Thymus (tissue), 14 donors: ENCODE data around the gene NEDD1. TPM values are rescaled to one million over a fixed set of nuclear protein-coding genes. Genes with fewer than 3 reads are reported as not detected.

Experiments
- DNase-seq, 9 donors: peaks; one replicate each; pipeline ENCODE4 v3.0.0-alpha.2; 2013; ENCODE audit warnings: low spot score in 9 of 9, low read depth in 6 of 9, missing footprints in 1 of 9
- H3K27ac ChIP-seq, 2 donors: one replicate each; pipeline ENCODE4 v1.5.1; 2013; ENCODE audit warnings: control low read depth in 1 of 2, low read depth in 1 of 2, low read length in 1 of 2, mild to moderate bottlenecking in 1 of 2, moderate library complexity in 1 of 2
- H3K27me3 ChIP-seq, 2 donors: one replicate each; pipeline ENCODE4 v1.5.1; 2013; ENCODE audit warnings: low read length in 1 of 2; ENCODE audit not compliant: control insufficient read depth in 2 of 2, insufficient read depth in 1 of 2
- H3K36me3 ChIP-seq, 2 donors: one replicate each; pipeline ENCODE4 v1.5.1; 2013; ENCODE audit warnings: low read length in 1 of 2, mild to moderate bottlenecking in 1 of 2, moderate library complexity in 1 of 2; ENCODE audit not compliant: control insufficient read depth in 2 of 2, insufficient read depth in 2 of 2
- H3K4me1 ChIP-seq, 2 donors: one replicate each; pipeline ENCODE4 v1.5.1; 2013; ENCODE audit warnings: low read length in 2 of 2; ENCODE audit not compliant: control insufficient read depth in 2 of 2, insufficient read depth in 2 of 2
- H3K4me3 ChIP-seq, 2 donors: one replicate each; pipeline ENCODE4 v1.5.1; 2013; ENCODE audit warnings: low read length in 2 of 2, control low read depth in 1 of 2, mild to moderate bottlenecking in 1 of 2
- H3K9me3 ChIP-seq, 2 donors: one replicate each; pipeline ENCODE4 v1.5.1; 2013; ENCODE audit warnings: low read length in 1 of 2, mild to moderate bottlenecking in 1 of 2; ENCODE audit not compliant: control insufficient read depth in 2 of 2, insufficient read depth in 1 of 2
- WGBS: extraction: QIAGEN DNeasy Blood & Tissue Kit; methylation state at CpG from one replicate; pipeline ENCODE4 v1.1.7; 2013; 5-methylcytosine and 5-hydroxymethylcytosine counted together
- long read RNA-seq, 10 donors: transcript quantifications; one replicate each; lab custom pipeline, GENCODE V29; 2026
- polyA plus RNA-seq: library from polyadenylated mRNA; stranded (reverse); fragments of 200-250 nt; gene quantifications from one replicate; pipeline ENCODE4 v1.2.3, GENCODE V29; 2013
- total RNA-seq: library from RNA; stranded (reverse); fragments of 120-200 nt; gene quantifications from one replicate; pipeline ENCODE4 v1.2.4, GENCODE V29; 2013
- donor health status: healthy.

The NEDD1 gene
- total RNA-seq (41.4 TPM), polyA plus RNA-seq (14.0 TPM)
- long read RNA-seq, donor 1, partial matches to known transcripts, result 0 of 1 reads
- long read RNA-seq, donor 1, other reads (novel, unspliced or antisense), result 0 of 1 reads
- long read RNA-seq, donor 2, result 0 reads
- long read RNA-seq, donor 3, full-length matches to known transcripts, result 7 of 7 reads
- long read RNA-seq, donor 3, partial matches to known transcripts, result 0 of 7 reads
- long read RNA-seq, donor 3, other reads (novel, unspliced or antisense), result 0 of 7 reads
- long read RNA-seq, donor 4, full-length matches to known transcripts, result 3 of 3 reads
- long read RNA-seq, donor 4, partial matches to known transcripts, result 0 of 3 reads
- long read RNA-seq, donor 4, other reads (novel, unspliced or antisense), result 0 of 3 reads
- long read RNA-seq, donor 5, full-length matches to known transcripts, result 4 of 4 reads
- long read RNA-seq, donor 5, partial matches to known transcripts, result 0 of 4 reads
- long read RNA-seq, donor 5, other reads (novel, unspliced or antisense), result 0 of 4 reads
- long read RNA-seq, donor 6, full-length matches to known transcripts, result 5 of 5 reads
- long read RNA-seq, donor 6, partial matches to known transcripts, result 0 of 5 reads
- long read RNA-seq, donor 6, other reads (novel, unspliced or antisense), result 0 of 5 reads
- long read RNA-seq, donor 7, full-length matches to known transcripts, result 6 of 6 reads
- long read RNA-seq, donor 7, partial matches to known transcripts, result 0 of 6 reads
- long read RNA-seq, donor 7, other reads (novel, unspliced or antisense), result 0 of 6 reads
- long read RNA-seq, donor 8, full-length matches to known transcripts, result 1 of 1 reads
- long read RNA-seq, donor 8, partial matches to known transcripts, result 0 of 1 reads
- long read RNA-seq, donor 8, other reads (novel, unspliced or antisense), result 0 of 1 reads
- long read RNA-seq, donor 9, full-length matches to known transcripts, result 2 of 2 reads
- long read RNA-seq, donor 9, partial matches to known transcripts, result 0 of 2 reads
- long read RNA-seq, donor 9, other reads (novel, unspliced or antisense), result 0 of 2 reads
- long read RNA-seq, donor 10, result 0 reads

DNA sequence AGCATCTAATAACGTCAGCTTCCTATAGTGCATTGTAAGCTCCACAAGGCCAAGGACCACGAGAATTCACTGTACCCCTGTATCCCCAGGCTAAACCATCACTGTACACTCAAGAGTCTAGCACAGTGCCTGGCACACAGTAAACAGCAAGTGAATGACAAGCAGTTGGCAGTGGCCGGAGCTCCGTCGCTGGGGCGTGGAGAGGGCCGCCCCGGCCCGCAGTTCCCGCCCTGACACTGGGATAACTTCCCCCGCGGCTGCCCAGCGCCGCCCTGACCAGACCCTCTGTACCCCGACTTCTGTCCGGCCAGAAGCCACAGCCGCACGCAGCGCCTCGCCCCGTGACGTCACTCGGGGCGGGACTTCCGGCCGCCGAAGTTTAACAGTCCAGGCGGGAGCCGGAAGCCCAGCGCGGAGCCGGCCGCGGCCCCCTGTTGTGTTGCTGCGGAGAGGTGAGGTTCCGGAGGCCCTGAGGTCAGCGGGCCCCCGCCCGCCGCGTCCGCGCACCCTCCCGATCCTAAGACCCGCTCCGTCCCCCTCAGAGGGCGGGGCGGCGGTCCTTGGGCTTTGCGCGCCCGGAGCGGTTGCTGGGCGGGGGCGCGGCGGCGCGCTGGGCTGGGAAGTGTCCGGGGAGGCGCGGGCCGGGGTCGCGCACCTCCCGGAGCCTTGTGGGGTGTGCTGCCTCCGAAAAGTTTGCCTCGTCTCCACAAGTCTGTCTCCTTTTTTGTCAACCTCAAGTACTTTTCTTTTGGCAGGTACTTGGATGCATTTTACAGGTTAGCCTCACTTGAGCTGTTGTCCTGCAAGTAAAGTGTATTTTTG is at the start of gene NEDD1:
Gene NEDD1, plus strand, starts transcription at position 409 of the 822 bp plus-strand sequence. CDS start 2,503 bp downstream, outside the sequence.
- Histone ChIP-seq H3K27me3 (no peaks in the 10 kb centered on the region), H3K4me3 (peak within 1 kb of the TSS; percentile 77 to 86), H3K27ac (peak within 1 kb of the TSS; percentile 89 to 95), H3K9me3 (no peaks in the 10 kb centered on the region), H3K4me1 (peaks cover 9 to 11% of the 10 kb centered on the region in 2 donors), H3K36me3 (no peaks in the 10 kb centered on the region)
- peak in 8 of 9 donors; percentile 43 to 89 (median 74) for DNase-seq
- under 1% methylated on average over 68 of the region's 68 CpGs for WGBS

DNA sequence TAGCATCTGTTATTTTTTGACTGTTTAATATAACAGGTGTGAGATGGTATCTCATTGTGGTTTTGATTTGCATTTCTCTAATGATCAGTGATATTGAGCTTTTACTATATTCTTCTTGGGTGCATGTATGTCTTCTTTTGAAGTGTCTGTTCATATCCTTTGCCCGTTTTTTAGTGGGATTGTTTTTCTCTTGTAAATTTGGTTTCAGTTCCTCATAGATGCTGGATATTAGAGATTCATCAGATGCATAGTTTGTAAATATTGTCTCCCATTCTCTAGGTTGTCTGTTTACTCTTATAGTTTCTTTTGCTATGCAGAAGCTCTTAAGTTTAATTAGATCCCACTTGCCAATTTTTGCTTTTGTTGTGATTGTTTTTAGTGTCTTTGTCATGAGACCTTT is 48.9 kb upstream of the NEDD1 start:
- no peaks in the 10 kb centered on the region for H3K4me1 ChIP-seq
- 8% methylated on average over 1 of the region's 1 CpG for WGBS
- peak in 1 of 9 donors; percentile 21 for DNase-seq
- peaks cover 0 to 11% of the 10 kb centered on the region in 2 donors for H3K9me3 ChIP-seq
- H3K36me3 ChIP-seq, result no peaks in the 10 kb centered on the region
- no peak overlapping the region for H3K4me3 ChIP-seq
- H3K27ac ChIP-seq, result peak overlapping the region in 1 of 2 donors; percentile 21
- H3K27me3 ChIP-seq, result no peaks in the 10 kb centered on the region

DNA sequence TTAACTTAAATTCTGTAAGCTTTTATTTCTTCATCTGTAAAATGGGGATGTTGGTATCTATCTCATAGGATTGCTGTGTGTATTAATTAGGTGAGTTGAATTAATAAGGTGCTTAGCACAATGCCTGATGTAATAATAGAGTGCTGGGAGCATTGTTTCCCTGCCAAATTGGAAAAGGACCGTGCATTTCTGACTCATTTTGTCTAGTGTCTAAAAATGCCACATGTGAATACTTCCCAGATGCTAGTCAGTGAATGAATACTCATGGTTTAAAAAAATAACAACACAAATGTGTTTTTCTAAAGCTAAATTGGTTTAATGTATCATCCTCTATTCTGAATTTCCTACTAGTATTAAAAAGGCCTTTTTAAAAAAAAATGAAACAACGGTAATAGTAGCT is 45.4 kb upstream of the NEDD1 start:
- WGBS, result 96% methylated on average over 2 of the region's 2 CpGs
- Histone ChIP-seq H3K4me3 (no peak overlapping the region), H3K27me3 (no peaks in the 10 kb centered on the region), H3K9me3 (peaks cover 0 to 3% of the 10 kb centered on the region in 2 donors), H3K4me1 (peaks cover 0 to 6% of the 10 kb centered on the region in 2 donors), H3K27ac (no peak overlapping the region), H3K36me3 (no peaks in the 10 kb centered on the region)
- no peak for DNase-seq

DNA sequence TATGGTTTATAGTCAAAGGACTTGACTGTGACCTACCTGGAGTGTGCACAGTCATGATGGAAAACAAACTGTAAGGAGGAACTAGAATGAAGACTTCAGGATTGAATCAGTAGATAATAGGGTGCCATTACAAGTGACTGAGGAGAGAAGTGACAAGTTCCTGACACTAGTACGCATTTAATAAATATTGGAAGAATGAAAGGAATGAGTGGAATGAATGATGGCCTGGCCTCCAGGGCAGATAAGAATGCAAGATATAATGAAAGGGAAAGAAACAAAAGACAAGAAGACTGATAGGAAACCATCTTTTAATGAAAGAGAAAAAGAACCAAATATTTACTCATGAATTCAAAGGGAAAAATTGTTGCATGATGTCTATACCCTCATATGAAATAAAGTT is 44.7 kb upstream of the NEDD1 start:
- 97% methylated on average over 1 of the region's 1 CpG for whole genome bisulfite sequencing
- Histone ChIP-seq H3K4me1 (peaks cover 0 to 6% of the 10 kb centered on the region in 2 donors), H3K27me3 (no peaks in the 10 kb centered on the region), H3K4me3 (no peak overlapping the region), H3K9me3 (no peaks in the 10 kb centered on the region), H3K27ac (no peak overlapping the region), H3K36me3 (no peaks in the 10 kb centered on the region)
- no peak for DNase-seq

GRCh38 chr12:96864335-96864734 is 42.7 kb upstream of the NEDD1 start:
- no peaks in the 10 kb centered on the region for H3K9me3 ChIP-seq
- H3K4me1 ChIP-seq, result peaks cover 0 to 6% of the 10 kb centered on the region in 2 donors
- peak in 1 of 9 donors; percentile 19 for DNase-seq
- WGBS, result 26% methylated on average over 4 of the region's 4 CpGs
- H3K4me3 ChIP-seq, result no peak overlapping the region
- H3K36me3 ChIP-seq, result no peaks in the 10 kb centered on the region
- H3K27ac ChIP-seq, result no peak overlapping the region
- no peaks in the 10 kb centered on the region for H3K27me3 ChIP-seq

DNA sequence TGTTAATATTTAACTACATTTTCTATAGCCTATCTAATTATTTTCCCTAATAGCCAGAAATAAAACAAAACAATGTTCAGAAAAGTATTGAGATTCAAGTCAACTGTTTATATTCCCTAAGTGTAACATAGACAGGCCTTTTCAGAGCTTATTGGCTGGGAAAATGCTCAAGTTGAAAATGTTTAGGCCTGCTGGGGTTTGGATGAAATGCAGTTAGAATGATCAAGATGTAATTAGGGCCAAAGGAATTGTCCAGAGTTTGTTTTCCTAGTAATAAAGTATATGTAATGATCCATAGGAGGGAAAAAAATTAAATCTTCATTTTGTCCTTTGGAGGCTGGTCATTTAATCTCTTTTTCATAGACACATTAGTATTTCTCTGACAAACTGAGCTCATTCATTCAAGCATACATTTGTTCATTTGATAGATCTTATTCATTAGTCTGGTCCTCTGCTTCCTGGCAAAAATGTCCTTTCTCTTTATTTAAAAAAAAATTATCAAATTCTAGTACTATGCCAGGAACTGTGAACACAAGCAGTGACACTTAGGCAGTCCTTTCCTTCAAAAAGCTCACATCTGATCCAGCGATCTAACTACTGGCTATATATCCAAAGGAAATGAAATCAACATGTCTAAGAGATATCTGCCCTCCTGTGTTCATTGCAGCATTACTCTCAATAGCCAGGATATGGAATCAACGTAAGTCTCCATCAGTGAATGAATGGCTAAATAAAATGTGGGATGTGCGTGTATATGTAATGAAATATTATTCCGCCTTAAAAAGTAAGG is 40.1 kb upstream of the NEDD1 start:
- no peak for DNase-seq
- no peaks in the 10 kb centered on the region for H3K9me3 ChIP-seq
- H3K27me3 ChIP-seq, result no peaks in the 10 kb centered on the region
- H3K4me1 ChIP-seq, result peaks cover 0 to 6% of the 10 kb centered on the region in 2 donors
- H3K27ac ChIP-seq, result no peak overlapping the region
- H3K36me3 ChIP-seq, result no peaks in the 10 kb centered on the region
- no peak overlapping the region for H3K4me3 ChIP-seq
- WGBS, result 97% methylated on average over 4 of the region's 4 CpGs

DNA sequence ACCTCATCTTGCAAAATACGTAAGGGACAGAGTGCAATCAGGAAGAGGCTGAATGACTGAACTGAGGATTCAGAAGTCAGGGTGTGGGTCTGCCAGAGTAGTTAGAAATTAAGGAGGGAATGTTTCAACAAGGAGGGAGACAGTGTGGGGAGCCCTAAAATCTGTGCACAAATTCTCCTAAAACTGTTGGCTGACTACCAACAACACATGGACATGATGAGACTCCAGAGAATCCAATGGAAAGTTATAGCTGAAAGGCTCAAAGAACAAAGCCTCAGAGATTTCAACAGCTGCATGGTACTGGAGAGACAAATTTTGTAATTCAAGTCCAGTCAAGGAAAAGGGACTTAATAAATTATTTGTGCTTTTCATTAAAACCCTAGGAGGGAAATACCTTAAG is 36.1 kb upstream of the NEDD1 start:
- Histone ChIP-seq H3K4me3 (no peak overlapping the region), H3K27ac (no peak overlapping the region), H3K27me3 (no peaks in the 10 kb centered on the region), H3K36me3 (no peaks in the 10 kb centered on the region), H3K4me1 (no peaks in the 10 kb centered on the region), H3K9me3 (no peaks in the 10 kb centered on the region)
- DNase-seq, result no peak
- 100% methylated on average over 1 of the region's 1 CpG for WGBS

DNA sequence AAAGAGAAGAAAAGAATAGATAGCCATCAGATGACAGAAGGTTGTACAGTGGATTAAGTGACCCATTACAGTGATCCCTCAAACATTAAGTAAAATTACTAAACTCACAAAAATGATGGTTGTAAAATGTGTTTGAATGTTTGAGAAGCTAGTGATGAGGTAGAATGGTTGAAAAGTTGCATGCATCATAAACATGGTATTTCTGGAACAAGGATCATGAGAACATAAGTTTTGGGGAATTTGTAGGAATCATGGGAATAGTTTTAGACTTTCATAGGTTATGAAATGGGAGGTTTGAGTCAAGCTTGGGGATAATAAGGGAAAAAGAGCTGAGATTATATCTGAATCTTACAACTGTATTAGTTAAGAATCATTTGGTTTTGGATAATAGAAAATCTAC is 34.1 kb upstream of the NEDD1 start:
- Histone ChIP-seq H3K4me3 (no peak overlapping the region), H3K9me3 (no peaks in the 10 kb centered on the region), H3K36me3 (no peaks in the 10 kb centered on the region), H3K4me1 (no peaks in the 10 kb centered on the region), H3K27me3 (no peaks in the 10 kb centered on the region), H3K27ac (no peak overlapping the region)
- no peak for DNase-seq
